H4 (cell line): ENCODE results near the gene SEMA3D. TPM values are rescaled to one million over a fixed set of nuclear protein-coding genes. Genes with fewer than 3 reads are reported as not detected.

Source experiments
- DNase-seq: peaks from one replicate; pipeline ENCODE4 v3.0.0-alpha.2; 2015; ENCODE audit warnings: low spot score
- total RNA-seq: library from RNA; depleted of rRNA; stranded (reverse); fragments of >200 nt; shearing (Covaris generic); gene quantifications from 2 replicates; pipeline ENCODE4 v1.2.3, GENCODE V29; 2014; rRNA removed

Gene SEMA3D
- total RNA-seq, result 35.3 and 58.8 TPM in 2 replicates

- DNase-seq, result peak; percentile 97
Measured at GRCh38 chr7:85186521-85187241, at the start of gene SEMA3D. Gene SEMA3D, minus strand, starts transcription at chr7:85187056. Its CDS starts 65,165 bp downstream, at chr7:85121891.

- DNase-seq, result no peak
Measured at GRCh38 chr7:85234730-85235129, 47.9 kb upstream of the SEMA3D start.

- no peak for DNase-seq
Measured at GRCh38 chr7:85232068-85232467, 45.2 kb upstream of the SEMA3D start.

DNA sequence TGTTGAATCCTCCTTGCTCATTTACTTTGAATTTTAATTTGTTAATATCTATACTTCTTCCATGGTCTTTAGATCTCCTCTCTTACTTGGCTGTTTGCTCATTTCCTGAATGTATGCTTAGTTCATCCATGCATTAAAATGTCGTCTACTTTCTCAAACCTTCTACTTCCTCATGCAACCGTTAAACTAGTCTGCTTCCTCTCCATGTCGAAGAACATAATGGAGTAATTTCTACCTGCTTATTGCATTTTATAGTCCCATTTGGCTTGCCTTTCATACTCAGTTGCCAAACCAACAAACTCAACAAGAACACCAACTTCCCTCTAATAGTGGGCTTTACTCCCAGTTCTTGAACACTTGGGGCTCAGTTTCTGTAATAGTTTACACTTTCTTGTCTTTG lies 43.8 kb upstream of the SEMA3D start:
- no peak for DNase-seq

DNA sequence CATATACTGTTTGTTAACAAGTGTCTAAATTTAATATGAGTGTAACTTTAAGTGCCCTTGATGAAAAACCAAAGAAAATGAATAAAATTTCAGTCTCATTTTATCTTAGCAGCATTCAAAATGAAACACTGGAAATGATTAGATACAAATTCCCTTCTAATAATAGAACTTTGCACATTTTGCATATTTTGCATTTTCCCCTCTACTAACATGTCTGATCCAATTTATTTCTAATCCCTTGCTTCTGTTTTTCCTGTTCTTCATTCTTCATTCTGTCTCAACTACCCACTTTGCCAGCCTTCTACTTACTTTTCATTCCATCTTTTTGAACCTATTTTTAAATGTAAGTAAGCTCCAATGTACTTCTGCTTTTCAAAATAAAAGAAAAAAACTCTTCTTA lies 42.7 kb upstream of the SEMA3D start:
- DNase-seq, result no peak

DNA sequence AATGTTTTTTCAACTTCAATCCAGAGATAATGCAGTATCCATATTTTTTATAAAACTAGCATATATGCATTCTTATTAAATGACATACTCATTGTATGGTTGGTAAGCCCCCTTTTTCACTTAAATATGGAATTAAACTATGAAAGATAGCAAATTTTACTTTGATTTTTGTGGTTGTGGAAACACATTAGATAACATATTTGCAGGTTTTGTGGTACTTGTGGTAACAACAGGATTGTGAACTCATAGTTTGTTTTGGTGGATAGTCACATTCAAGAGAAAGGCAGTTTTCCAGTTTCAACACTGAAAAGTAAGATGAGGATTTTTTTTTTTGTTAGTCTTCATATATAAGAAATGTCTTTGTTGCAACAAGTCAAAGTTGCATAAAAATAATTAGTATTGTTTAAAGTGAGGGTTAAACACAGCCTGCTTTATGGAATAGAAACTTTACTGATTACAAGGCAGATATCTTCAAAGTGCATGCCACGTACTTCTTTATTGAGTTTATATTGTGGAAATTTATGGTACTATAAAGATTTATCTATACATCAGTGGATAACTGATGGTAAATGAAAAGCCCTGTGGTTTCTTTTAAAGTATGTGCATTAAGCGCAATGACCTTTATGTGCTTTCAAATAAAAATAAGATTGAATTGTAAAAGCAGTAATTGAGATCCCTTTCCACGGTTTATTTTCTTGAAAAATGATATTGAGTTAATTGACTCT lies 39.7 kb upstream of the SEMA3D start:
- no peak for DNase-seq

DNA sequence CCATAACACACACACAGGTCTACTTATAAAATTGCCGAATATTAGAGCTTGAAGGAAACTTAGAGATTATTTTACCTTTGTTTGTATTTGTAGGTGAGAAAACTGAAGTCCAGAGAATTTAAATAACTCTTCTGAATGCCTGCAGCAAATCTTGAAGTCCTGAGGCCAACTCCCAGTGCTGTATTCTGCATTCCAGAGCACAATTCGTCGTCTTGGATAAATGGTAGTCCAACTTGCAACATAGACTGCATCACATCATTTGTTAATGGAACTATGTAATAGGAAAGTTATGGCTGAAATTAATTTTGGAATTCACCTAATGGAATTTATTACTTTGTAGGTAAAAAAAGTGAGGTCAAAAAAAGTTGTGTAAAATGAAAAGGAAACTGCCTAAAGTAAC lies 37.3 kb upstream of the SEMA3D start:
- no peak for DNase-seq

DNA sequence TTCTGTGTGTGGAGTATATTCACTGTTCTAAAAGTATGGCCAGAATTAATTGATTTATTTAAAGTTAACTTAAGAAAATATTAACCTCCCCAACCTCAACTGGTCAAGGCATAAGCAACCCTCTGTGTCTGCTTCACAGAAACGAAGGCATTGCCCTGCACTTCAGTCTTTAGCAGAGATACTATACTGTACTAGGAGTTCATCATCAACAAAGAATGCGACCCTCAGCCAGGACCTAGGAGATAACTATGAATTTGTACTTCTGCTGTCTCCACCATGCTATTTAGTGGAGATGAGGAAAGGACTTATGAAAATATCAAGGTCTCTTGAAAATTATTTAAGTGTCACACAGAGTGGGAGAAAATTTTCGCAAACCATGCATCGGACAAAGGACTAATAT lies 35.7 kb upstream of the SEMA3D start:
- DNase-seq, result no peak

DNA sequence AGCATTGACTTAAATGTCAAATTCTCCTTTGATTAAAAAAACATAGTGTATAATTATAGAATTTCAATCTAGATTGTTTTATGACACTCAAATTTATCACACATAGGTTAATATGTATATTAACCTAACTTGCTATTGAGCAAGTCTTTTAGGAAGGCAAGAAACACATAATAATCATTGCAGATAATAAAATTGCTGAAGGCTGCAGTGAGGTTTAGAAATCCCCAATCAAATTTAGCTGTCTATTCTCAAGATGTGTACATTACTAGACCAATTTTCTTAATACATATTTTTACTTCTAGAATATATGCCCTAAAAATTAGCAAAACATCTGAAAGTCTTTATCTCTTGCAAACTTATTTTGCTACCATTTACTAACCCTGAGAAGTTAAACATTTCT lies 34.9 kb upstream of the SEMA3D start:
- no peak for DNase-seq

DNA sequence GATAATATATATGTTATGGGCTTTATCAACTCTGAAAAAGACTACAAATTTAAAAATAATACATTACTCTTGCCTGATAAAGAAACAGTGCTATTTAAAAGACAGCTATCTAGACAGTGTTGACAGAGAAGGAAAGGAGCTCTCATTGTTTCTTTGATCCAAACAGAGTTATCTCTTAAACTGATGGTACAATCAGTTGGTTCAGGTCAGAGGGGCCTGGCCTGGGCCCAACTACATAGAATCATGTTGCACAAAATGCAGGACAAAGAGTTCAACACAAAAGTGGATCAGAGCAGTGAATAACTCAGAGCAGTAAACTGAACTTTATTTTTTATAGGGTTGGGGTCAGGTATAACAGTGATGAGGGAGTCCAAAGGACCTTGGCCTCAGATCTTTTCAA lies 33.8 kb upstream of the SEMA3D start:
- no peak for DNase-seq

DNA sequence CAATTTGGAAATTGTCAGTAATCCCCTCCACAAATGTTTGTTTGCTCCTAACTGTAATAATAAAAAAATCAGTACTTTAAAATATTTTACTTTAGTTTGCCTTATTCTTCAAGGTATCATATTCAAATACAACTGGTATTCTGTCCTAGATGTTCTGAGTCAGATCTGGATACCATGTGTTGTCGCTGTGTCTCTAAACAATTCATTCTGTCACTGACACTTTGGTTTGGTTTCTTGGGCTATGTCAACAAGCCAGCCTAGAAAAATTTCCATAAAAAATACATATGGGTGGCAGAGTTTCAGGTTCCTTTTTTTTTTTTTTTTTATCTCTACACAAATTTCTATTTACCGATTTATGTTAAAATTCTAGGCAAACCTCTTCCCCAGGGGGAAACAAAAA lies 33.2 kb upstream of the SEMA3D start:
- DNase-seq, result no peak

- no peak for DNase-seq
Measured at GRCh38 chr7:85217085-85217484, 30.2 kb upstream of the SEMA3D start.

GRCh38 chr7:85215098-85215497 lies 28.2 kb upstream of the SEMA3D start:
- no peak for DNase-seq

DNA sequence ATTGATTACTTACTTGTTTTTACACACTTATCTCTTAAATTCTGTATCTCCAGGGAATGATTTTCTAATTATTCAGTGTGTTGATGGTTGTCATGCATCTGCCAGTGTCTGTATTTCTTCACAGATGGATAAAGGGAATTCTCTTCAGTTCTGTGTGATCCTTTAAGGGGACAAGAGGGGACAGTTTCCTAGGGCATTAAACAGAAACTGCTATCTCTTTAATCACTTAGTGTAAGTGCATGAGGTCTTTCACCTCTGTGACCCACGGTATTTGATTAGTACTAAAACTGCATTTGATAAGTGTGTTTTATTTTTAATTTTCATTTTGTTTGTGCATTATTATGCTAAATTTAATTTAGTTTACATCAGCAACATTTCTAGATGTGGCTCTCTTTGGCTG lies 26.6 kb upstream of the SEMA3D start:
- DNase-seq, result no peak

- no peak for DNase-seq
Measured at GRCh38 chr7:85205754-85206153, 18.9 kb upstream of the SEMA3D start.

DNA sequence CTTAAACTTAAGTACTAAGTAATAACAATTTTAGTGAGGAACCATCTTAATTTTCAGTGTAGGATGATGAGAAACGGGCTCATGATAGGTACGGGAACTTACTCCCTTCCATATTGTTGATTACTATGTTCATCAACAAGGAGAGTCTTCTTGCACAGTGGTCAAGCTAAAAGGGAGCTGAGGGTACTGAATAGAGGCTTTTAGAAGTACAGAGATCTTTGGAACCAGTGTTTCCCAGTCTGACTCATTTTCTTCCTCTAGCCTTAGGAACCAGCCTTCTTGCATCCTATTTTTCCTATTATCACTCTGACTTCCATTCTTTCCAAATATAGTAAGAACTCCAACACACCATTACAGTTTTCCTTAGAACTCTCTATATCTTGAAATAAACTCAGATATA lies 17.6 kb upstream of the SEMA3D start:
- DNase-seq, result no peak

DNA sequence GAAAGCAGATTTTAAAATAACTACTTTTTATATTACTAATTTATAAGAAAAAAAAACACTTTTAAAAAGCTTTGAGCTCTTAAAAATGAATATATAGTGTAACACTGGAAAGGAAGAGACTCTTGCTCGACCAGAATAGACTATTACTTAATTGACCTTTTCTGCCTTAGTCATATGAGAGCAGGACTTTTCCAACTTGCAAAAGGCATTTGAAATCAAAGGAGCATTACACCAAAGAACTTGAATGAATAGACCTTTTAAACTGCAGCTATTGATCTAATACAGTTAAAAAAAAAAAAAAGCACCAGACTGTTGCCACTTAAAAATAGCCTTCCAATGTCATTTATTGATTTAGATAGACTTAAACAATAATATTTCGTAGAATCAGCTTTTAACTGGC lies 17.2 kb upstream of the SEMA3D start:
- no peak for DNase-seq

DNA sequence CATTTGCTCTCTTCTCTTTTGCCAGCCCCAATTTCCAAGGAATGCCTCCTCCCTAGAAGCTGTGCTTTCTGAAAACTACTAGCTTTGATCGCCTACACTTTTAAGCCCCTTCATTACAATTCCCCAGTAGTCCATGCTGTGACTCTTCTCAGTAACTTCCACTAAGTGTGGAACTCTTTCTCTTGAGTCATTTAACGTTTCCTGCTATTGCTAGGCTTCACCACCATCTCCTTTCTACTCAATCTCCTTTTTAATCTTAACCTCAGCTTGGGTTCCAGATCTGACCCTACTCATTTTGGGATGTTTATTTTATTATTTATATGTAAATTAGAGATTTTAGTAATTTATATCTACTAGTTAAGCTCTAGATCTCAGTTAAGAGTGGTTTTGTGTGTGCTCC lies 14.4 kb upstream of the SEMA3D start:
- no peak for DNase-seq

DNA sequence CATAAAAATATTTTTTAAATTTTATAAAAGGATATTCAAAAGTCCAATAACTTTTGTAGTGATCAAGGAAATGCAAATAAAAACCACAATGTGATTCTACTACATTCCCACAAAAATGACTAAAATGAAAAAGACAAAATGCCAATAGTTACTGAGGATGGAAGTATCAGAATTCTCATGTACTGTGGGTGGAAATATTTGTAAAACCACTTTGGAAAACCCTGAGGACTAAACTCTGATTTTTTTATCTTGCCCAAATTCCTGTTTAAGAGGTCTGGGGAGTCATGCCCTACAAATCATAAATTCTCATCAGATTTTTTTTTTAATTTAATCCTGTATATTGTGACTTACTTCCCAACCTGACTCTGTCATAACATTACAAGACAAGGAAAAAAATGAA lies 9.8 kb upstream of the SEMA3D start:
- DNase-seq, result no peak

DNA sequence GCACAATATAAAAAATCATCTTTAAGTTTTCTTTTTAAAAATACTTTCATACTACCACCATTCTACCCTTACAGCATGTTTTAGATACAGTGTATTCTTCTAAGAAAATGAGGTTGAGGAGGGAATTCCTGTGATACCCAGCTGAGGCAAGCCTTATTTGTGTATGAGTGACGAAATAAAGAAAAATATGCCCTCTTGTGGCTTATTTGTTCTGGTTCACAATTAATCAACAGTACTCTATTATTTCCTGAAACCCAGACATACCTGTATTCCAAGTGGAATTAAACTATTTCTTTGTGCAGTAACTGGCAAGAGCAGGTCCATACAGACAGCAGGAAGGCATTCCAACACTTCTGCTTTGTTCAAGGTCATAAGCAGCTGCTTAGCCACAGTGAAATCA lies 4.5 kb upstream of the SEMA3D start:
- peak; percentile 62 for DNase-seq

GRCh38 chr7:85186083-85186520 lies 754 bp downstream of the SEMA3D start:
- DNase-seq, result peak; percentile 41

GRCh38 chr7:85185424-85186082 lies 1.3 kb downstream of the SEMA3D start:
- DNase-seq, result peak; percentile 70
